Caco-2 (cell line): ENCODE data around the gene PPM1A. TPM values are rescaled to one million over a fixed set of nuclear protein-coding genes. Genes with fewer than 3 reads are reported as not detected.

ENCODE experiments used
- BruUV-seq: library from RNA; stranded (reverse); fragments of 400-500 nt; replicated peaks from 2 replicates; lab custom pipeline; 2021; lab: Mats Ljungman, UMichigan
- CTCF ChIA-PET: fragments of 300-600 bp; sonication (Branson Sonifier 250); formaldehyde crosslinking; loops from one replicate; lab custom pipeline; 2022; ENCODE audit warnings: antibody characterized with exemption; lab: Charles Lee
- POLR2A ChIA-PET: fragments of 300-600 bp; sonication (Branson Sonifier 250); formaldehyde crosslinking; loops from one replicate; lab custom pipeline; 2022; ENCODE audit warnings: antibody characterized with exemption; lab: Charles Lee
- DNase-seq, 2 experiments: peaks; one replicate each; pipeline versions ENCODE4 v3.0.0 to v3.0.0-alpha.2; 2020 to 2022
- H3K27me3 ChIP-seq: replicated peaks from 2 replicates; pipeline ENCODE4 v1.6.0; 2011; ENCODE audit warnings: low read length; ENCODE audit not compliant: control insufficient read depth, insufficient read depth
- H3K36me3 ChIP-seq: 2 replicates; pipeline ENCODE4 v1.5.1; 2011; ENCODE audit warnings: low read length; ENCODE audit not compliant: control insufficient read depth, insufficient read depth
- H3K4me1 ChIP-seq: fragments of 250-450 bp; sonication (Bioruptor Pico); 2 replicates; pipeline ENCODE4 v1.5.1; 2020; ENCODE audit warnings: mild to moderate bottlenecking
- H3K4me3 ChIP-seq: 2 replicates; pipeline ENCODE4 v1.5.1; 2011; ENCODE audit warnings: low read depth, mild to moderate bottlenecking, control low read depth, low read length
- H3K9me3 ChIP-seq: fragments of 250-450 bp; sonication (Bioruptor Pico); 2 replicates; pipeline ENCODE4 v1.5.1; 2020; ENCODE audit warnings: mild to moderate bottlenecking, moderate library complexity
- H3K27ac Mint-ChIP-seq: one replicate; pipeline ENCODE4 v1.8.0; 2022; ENCODE audit warnings: mixed read lengths; ENCODE audit not compliant: unreplicated experiment
- H3K27me3 Mint-ChIP-seq: one replicate; pipeline ENCODE4 v1.8.0; 2022; ENCODE audit warnings: mixed read lengths; ENCODE audit not compliant: insufficient read depth, unreplicated experiment
- H3K36me3 Mint-ChIP-seq: one replicate; pipeline ENCODE4 v1.8.0; 2022; ENCODE audit warnings: mild to moderate bottlenecking, mixed read lengths; ENCODE audit not compliant: insufficient read depth, unreplicated experiment
- H3K4me1 Mint-ChIP-seq: one replicate; pipeline ENCODE4 v1.8.0; 2022; ENCODE audit warnings: low read depth, mixed read lengths; ENCODE audit not compliant: unreplicated experiment
- H3K4me3 Mint-ChIP-seq: one replicate; pipeline ENCODE4 v1.8.0; 2022; ENCODE audit warnings: mild to moderate bottlenecking, moderate library complexity, mixed read lengths; ENCODE audit not compliant: unreplicated experiment
- H3K9me3 Mint-ChIP-seq: one replicate; pipeline ENCODE4 v1.8.0; 2022; ENCODE audit warnings: mixed read lengths; ENCODE audit not compliant: unreplicated experiment
- CTCF ChIP-seq, 2 experiments: fragments of 200-600 bp in 1 of 2; IDR thresholded peaks; 1 replicate in 1 of 2; 2 replicates in 1 of 2; pipeline versions ENCODE4 v1.5.1 to v1.8.0; 2011 to 2022; ENCODE audit warnings: antibody characterized with exemption in 1 of 2, control low read depth in 1 of 2, inconsistent platforms in 1 of 2, low read depth in 1 of 2, low read length in 1 of 2, mild to moderate bottlenecking in 1 of 2, moderate library complexity in 1 of 2; ENCODE audit not compliant: insufficient read depth in 1 of 2, severe bottlenecking in 1 of 2, unreplicated experiment in 1 of 2
- intact Hi-C: fragments of 100-400 bp; cut with micrococcal nuclease; formaldehyde crosslinking; loops from one replicate; pipeline ENCODE4 v1.10.0; 2022; ENCODE audit not compliant: unreplicated experiment
- total RNA-seq: library from RNA; stranded (reverse); gene quantifications from 2 replicates; pipeline ENCODE4 v1.2.3, GENCODE V29; 2022

PPM1A gene
- total RNA-seq, 1 experiment from 2014 or later: 35.6 TPM

- peaks cover 7% of the 10 kb centered on the region for H3K9me3 Mint-ChIP-seq
- no peaks in the 10 kb centered on the region for H3K27me3 Mint-ChIP-seq
- no TSS peak for BruUV-seq
- no peaks in the 10 kb centered on the region for H3K36me3 ChIP-seq
- no peak for TF ChIP-seq CTCF (IDR thresholded peaks at IDR 0.05; ENCODE audit: insufficient read depth in 1 of 2, low read depth in 1 of 2, low read length in 1 of 2, severe bottlenecking in 1 of 2, unreplicated experiment in 1 of 2)
- H3K9me3 ChIP-seq: no peaks in the 10 kb centered on the region; the same call in none of the 2 replicates
- ChIA-PET CTCF (no interaction called here), POLR2A (no interaction called here)
- H3K36me3 Mint-ChIP-seq: no peaks in the 10 kb centered on the region
- no peak overlapping the region for H3K27ac Mint-ChIP-seq
- H3K4me1 Mint-ChIP-seq: no peaks in the 10 kb centered on the region
- no peak for DNase-seq
- no peak overlapping the region for H3K4me3 Mint-ChIP-seq
- H3K4me1 ChIP-seq: peaks cover 12% of the 10 kb centered on the region; the same call in 1 of the 2 replicates
- H3K27me3 ChIP-seq: no peaks in the 10 kb centered on the region
- no peak overlapping the region for H3K4me3 ChIP-seq
- intact Hi-C loops: no loop called here
Observed at GRCh38 chr14:60229614-60230013, 19.4 kb upstream of the PPM1A start.

- H3K27me3 Mint-ChIP-seq: no peaks in the 10 kb centered on the region
- ChIA-PET CTCF (no interaction called here), POLR2A (no interaction called here)
- H3K9me3 Mint-ChIP-seq: peaks cover 7% of the 10 kb centered on the region
- TF ChIP-seq CTCF (IDR thresholded peaks at IDR 0.05; ENCODE audit: insufficient read depth in 1 of 2, low read depth in 1 of 2, low read length in 1 of 2, severe bottlenecking in 1 of 2, unreplicated experiment in 1 of 2): no peak
- intact Hi-C loops: no loop called here
- no peak overlapping the region for H3K27ac Mint-ChIP-seq
- no peaks in the 10 kb centered on the region for H3K4me1 Mint-ChIP-seq
- no TSS peak for BruUV-seq
- Histone ChIP-seq H3K36me3 (no peaks in the 10 kb centered on the region), H3K27me3 (no peaks in the 10 kb centered on the region), H3K9me3 (no peaks in the 10 kb centered on the region; the same call in none of the 2 replicates), H3K4me3 (no peak overlapping the region), H3K4me1 (0 out of 2 replicates have a peak, but pooled peaks cover 6% of the 10 kb centered on the region)
- H3K4me3 Mint-ChIP-seq: no peak overlapping the region
- no peak for DNase-seq
- no peaks in the 10 kb centered on the region for H3K36me3 Mint-ChIP-seq
Observed at GRCh38 chr14:60232185-60232584, 16.8 kb upstream of the PPM1A start.

GRCh38 chr14:60233251-60233650 lies 15.8 kb upstream of the PPM1A start:
- POLR2A ChIA-PET: interaction anchor here (0.9 kb wide), 1 partner anchor 16 kb away, joined by 4 read pairs; the partner anchor contains the start of gene PPM1A
- CTCF ChIA-PET: no interaction called here
- no peaks in the 10 kb centered on the region; the same call in none of the 2 replicates for H3K9me3 ChIP-seq
- no peaks in the 10 kb centered on the region for H3K27me3 ChIP-seq
- Mint-ChIP-seq H3K9me3 (peaks cover 7% of the 10 kb centered on the region), H3K27ac (no peak overlapping the region), H3K4me1 (no peaks in the 10 kb centered on the region), H3K36me3 (no peaks in the 10 kb centered on the region), H3K4me3 (no peak overlapping the region), H3K27me3 (no peaks in the 10 kb centered on the region)
- H3K4me3 ChIP-seq: no peak overlapping the region
- intact Hi-C loops: no loop called here
- TF ChIP-seq CTCF (IDR thresholded peaks at IDR 0.05; ENCODE audit: insufficient read depth in 1 of 2, low read depth in 1 of 2, low read length in 1 of 2, severe bottlenecking in 1 of 2, unreplicated experiment in 1 of 2): no peak
- no peaks in the 10 kb centered on the region for H3K4me1 ChIP-seq
- H3K36me3 ChIP-seq: no peaks in the 10 kb centered on the region
- peak in 1 of 2 experiments; percentile 12 for DNase-seq
- no TSS peak for BruUV-seq
